ENCODE data around the gene ERC1. TPM values are rescaled to one million over a fixed set of nuclear protein-coding genes. Genes with fewer than 3 reads are reported as not detected.

Gene ERC1
- total RNA-seq, 4 donors from 2014 or later = 46.1 to 83.2 (median 63.8) TPM

DNA sequence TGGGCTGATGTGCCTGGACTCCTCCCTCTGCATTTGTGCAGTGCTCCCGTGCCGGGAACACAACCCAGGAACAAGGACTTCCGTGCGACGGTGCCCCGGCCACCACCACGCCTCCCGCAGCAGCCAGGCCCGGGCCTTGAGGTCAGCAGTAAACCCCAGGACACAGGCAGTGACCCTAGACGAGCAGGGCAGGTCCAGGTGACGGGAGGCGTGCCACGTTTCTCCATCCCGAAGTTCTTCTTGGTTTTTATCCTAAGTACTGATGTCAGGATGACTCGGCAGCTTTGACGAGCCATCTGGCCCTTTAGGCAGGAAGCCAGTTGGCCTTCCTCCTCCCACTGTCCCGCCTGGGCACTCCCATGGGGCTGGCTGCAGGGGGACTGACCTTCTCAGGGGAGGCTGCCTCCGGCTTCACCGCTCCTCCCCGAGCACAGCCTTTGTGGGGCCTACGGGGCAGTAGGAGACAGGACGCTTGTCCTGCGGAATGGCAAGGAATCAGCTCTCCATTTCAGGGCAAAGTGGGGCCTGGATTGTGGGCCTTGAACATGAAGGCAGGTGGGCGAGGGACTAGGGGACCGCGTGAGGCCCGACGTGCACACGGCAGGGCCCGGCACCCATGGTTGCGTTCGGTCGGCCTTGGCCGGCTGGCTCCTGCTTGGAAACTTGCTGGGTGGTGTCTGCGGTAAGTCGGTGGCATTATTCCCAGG is 509.2 kb downstream of the ERC1 start:
- no peak for ATAC-seq (ENCODE audit: low FRiP score)
- no peak for DNase-seq (ENCODE audit: low spot score)
- TF ChIP-seq, protein P1, sequence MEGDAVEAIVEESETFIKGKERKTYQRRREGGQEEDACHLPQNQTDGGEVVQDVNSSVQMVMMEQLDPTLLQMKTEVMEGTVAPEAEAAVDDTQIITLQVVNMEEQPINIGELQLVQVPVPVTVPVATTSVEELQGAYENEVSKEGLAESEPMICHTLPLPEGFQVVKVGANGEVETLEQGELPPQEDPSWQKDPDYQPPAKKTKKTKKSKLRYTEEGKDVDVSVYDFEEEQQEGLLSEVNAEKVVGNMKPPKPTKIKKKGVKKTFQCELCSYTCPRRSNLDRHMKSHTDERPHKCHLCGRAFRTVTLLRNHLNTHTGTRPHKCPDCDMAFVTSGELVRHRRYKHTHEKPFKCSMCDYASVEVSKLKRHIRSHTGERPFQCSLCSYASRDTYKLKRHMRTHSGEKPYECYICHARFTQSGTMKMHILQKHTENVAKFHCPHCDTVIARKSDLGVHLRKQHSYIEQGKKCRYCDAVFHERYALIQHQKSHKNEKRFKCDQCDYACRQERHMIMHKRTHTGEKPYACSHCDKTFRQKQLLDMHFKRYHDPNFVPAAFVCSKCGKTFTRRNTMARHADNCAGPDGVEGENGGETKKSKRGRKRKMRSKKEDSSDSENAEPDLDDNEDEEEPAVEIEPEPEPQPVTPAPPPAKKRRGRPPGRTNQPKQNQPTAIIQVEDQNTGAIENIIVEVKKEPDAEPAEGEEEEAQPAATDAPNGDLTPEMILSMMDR (IDR thresholded peaks at IDR 0.05) = no peak

DNA sequence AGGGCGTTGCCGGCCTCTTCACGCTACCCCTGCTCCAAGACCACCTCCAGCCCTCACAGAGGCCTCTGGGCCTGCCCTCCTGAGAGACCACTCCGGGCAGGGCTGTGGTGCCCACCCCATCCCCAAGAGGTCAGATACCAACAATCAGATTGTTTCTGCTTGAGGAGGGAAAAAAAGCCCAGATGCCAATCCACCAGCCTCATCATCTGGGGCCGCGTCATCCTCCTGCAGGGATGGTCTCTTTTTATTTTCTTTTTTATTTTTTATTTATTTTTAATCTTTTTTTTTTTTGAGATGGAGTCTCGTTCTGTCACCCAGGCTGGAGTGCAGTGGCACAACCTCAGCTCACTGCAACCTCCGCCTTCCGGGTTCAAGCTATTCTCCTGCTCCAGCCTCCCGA is 510.0 kb downstream of the ERC1 start:
- ATAC-seq (ENCODE audit: low FRiP score) (no peak), DNase-seq (ENCODE audit: low spot score) (no peak)
- TF ChIP-seq, protein P1 (IDR thresholded peaks at IDR 0.05) = no peak

DNA sequence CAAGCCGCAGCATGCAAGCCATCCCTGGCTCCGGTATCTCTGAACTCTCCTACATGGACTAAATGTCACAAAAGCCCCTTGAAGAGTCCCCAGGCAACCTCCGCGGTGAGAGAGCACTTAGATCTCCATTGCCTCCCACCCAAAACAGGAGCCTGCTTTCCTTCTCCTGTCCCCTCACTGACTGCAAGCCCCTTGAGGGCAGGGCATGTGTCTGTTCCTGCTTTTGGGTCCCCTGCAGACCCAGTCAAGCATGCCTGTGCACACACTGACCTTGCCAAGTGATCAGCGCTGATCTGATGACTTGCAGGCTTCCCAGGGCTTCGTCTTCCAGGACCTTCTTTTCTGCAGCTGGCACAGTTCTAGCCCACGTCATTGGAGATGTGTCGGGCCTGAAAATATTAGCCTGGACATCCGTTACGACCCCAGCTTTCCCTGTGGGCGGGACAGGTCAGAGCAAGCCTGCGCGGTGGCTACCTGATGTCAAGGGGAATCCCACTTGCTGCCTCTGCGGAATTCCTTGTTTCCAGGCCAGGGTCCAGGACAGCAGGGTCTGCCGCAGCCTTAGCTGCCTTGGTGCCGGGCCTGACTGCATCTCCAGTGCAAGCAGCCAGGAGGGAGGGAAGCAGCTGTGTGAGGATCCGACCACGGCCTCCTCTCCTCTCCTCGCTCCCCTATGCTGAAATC is 510.8 kb downstream of the ERC1 start:
- ATAC-seq (ENCODE audit: low FRiP score) (no peak), DNase-seq (ENCODE audit: low spot score) (no peak)
- TF ChIP-seq, protein P1 (IDR thresholded peaks at IDR 0.05) = no peak

DNA sequence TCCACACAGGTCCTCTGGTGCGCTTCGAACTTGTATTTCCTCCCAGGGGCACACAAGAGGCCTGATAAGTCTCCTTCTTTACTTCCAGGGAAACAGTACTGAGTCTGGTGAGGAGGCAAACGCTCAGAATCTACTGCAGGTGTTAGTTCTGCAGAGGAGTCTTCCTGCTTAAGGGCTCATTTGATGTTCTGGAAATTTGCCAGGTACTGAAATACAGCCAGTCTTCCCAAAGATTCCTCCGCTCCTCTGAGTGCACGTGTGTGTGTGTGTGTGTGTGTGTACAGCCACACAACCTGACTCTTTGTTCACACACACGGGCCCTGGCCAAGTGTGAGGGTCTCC is 511.3 kb downstream of the ERC1 start:
- DNase-seq (ENCODE audit: low spot score) = no peak
- no peak for ATAC-seq (ENCODE audit: low FRiP score)
- TF ChIP-seq, protein P1 (IDR thresholded peaks at IDR 0.05) = no peak

DNA sequence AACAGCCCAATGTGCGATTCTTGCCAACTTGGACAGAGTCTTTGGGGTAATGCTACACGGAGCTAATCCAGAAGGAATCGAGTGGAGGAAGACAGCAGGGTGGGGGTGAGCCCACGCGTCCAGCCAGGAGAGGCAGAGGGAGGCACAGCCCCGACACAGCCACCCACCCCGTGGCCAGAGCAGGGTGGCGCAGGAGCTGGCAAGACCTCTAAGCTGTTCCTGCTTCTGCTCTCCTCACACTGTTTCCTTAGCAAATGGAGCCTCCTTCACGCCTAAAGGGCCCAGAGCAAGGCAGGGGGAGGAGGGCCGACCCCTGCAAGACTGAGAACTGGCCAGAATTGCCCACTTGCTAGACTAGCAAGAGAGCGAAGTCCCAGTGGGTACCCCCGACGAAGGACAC is 511.8 kb downstream of the ERC1 start:
- ATAC-seq (ENCODE audit: low FRiP score) (no peak), DNase-seq (ENCODE audit: low spot score) (no peak)
- TF ChIP-seq, protein P1 (IDR thresholded peaks at IDR 0.05) = no peak

DNA sequence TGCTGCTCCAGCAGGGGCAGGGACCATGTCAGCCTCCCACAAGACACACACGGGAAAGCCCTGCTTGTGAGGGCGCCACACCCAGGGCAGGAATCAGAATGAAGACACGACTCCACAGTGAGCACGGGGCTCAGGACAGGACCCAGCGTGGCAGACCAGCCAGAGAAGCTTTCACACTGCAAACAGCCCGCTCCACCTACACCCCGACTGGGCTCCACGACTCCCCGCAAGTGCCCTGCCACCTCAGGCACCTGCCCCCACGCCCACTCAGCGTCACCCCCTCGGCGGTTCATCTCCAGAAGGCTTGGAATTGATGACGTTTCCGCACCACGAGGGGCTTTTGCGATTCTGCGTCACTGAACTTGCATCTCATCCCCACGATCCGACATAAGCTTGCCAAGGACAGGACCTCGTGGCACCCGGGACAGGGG is 512.3 kb downstream of the ERC1 start:
- no peak for ATAC-seq (ENCODE audit: low FRiP score)
- TF ChIP-seq, protein P1 (IDR thresholded peaks at IDR 0.05) = no peak
- DNase-seq (ENCODE audit: low spot score) = no peak

All from omental fat pad (tissue), 4 donors.